ENCODE measurements around the gene MCEMP1.

DNA sequence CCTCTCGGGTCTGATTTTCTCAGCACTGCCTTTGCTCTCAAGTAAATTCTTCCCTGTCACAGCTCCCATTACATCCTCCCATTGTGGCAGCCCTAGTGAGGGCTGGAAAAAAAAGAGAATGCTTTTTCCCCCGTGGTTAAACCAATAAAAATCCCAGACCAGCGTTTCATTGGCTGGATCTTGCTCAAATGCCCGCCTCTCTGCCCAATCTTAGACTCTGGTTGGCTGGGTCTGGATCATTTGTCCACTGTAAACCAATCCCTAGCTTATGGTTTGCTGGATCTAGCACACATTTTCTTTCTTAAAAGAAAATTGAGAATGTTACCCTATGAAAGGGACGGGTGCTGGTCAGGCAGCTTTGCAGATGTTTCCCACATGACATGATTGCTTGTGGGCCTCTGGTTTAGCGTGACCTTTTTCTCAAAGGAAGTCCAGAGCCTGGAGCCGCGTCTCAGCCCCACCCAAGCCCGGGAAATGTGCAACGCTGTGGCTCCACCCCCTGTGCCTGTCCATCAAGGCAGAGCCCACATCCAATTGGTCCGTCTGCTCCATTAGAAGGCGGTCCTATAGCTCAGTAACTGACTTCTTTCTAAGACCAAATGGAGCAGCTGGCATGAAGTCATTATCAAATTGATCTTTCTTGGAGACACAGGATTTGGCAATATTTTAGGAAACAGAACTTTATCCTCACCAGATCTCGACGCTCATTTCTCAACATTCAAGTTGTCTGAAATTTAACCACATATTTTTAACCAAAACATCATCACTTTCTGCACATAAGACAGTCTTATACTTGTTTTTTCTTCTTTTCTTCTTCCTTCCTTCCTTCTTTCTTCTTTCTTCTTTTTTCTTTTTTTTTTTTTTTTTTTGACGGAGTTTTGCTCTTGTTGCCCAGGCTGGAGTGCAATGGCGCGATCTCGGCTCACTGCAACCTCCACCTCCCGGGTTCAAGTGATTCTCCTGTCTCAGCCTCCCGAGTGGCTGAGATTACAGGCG is 2.6 kb upstream of the MCEMP1 start:
- TF ChIP-seq, protein P1, sequence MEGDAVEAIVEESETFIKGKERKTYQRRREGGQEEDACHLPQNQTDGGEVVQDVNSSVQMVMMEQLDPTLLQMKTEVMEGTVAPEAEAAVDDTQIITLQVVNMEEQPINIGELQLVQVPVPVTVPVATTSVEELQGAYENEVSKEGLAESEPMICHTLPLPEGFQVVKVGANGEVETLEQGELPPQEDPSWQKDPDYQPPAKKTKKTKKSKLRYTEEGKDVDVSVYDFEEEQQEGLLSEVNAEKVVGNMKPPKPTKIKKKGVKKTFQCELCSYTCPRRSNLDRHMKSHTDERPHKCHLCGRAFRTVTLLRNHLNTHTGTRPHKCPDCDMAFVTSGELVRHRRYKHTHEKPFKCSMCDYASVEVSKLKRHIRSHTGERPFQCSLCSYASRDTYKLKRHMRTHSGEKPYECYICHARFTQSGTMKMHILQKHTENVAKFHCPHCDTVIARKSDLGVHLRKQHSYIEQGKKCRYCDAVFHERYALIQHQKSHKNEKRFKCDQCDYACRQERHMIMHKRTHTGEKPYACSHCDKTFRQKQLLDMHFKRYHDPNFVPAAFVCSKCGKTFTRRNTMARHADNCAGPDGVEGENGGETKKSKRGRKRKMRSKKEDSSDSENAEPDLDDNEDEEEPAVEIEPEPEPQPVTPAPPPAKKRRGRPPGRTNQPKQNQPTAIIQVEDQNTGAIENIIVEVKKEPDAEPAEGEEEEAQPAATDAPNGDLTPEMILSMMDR (CRISPR knock-in tag; IDR thresholded peaks at IDR 0.05), result no peak
- TF ChIP-seq EZH2 (conservative IDR thresholded peaks at IDR 0.05; ENCODE audit: low read depth, low read length) (no peak), ZNF777 (CRISPR knock-in tag; IDR thresholded peaks at IDR 0.05) (no peak)

All from HepG2 (cell line).